ENCODE results near the gene DNAJC1.

DNA sequence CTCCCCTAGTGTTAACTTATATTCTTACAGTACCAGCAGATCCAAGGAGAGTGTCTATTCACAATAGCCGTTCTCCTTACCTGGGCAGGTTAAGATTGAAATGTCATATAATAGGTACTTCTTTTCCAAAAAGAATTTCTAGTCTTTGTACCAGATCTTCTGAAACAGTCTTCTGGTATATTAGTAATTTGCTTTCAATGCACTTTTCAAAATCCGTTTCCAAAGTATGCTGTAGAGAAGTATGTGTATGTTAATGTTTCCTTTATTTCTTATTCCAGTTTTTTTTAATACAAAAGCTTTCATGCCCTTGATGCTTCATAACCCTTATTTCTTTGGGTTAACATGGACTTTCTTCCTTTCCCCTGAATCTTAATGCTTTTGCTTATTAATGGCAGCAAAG, 281.3 kb downstream of the DNAJC1 start:
- no peak for TF ChIP-seq EZH2 (IDR thresholded peaks at IDR 0.05; ENCODE audit: low read length)
- TF ChIP-seq, protein P1, sequence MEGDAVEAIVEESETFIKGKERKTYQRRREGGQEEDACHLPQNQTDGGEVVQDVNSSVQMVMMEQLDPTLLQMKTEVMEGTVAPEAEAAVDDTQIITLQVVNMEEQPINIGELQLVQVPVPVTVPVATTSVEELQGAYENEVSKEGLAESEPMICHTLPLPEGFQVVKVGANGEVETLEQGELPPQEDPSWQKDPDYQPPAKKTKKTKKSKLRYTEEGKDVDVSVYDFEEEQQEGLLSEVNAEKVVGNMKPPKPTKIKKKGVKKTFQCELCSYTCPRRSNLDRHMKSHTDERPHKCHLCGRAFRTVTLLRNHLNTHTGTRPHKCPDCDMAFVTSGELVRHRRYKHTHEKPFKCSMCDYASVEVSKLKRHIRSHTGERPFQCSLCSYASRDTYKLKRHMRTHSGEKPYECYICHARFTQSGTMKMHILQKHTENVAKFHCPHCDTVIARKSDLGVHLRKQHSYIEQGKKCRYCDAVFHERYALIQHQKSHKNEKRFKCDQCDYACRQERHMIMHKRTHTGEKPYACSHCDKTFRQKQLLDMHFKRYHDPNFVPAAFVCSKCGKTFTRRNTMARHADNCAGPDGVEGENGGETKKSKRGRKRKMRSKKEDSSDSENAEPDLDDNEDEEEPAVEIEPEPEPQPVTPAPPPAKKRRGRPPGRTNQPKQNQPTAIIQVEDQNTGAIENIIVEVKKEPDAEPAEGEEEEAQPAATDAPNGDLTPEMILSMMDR (optimal IDR thresholded peaks at IDR 0.05 in 1 of 3, IDR thresholded peaks at IDR 0.05 in 1 of 3, conservative IDR thresholded peaks at IDR 0.05 in 1 of 3; ENCODE audit: extremely low read depth in 1 of 3, insufficient read depth in 2 of 3, low read length in 3 of 3): no peak
